Measurements from ENCODE around the gene NAALAD2.
"Not testable (repeated sequence)": the region's sequence is repeated elsewhere in the genome, so short reads cannot be mapped to it uniquely, and the experiment has no call there.

Gene NAALAD2

GRCh38 chr11:90134478-90135003 is at the start of gene NAALAD2:
TSS of gene NAALAD2 (plus strand) at chr11:90134663. CDS start at chr11:90134759, 96 bp downstream.
- in situ Hi-C loops (cut with HindIII; ENCODE audit: low pct_unique_long_range_greater_than_20kb, low sequenced_read_pairs), result no loop called here
- TF ChIP-seq JUND (IDR thresholded peaks at IDR 0.05; ENCODE audit: low read depth), result no peak
- DNase-seq (ENCODE audit: low read depth in 1 of 2, low spot score in 1 of 2), result no peak

GRCh38 chr11:90085650-90086049 is 48.8 kb upstream of the NAALAD2 start, which contains the start of gene UBTFL1:
TSS of gene UBTFL1 (plus strand) at chr11:90085950. CDS start at chr11:90085950, 0 bp downstream.
- in situ Hi-C loops (cut with HindIII; ENCODE audit: low pct_unique_long_range_greater_than_20kb, low sequenced_read_pairs), result not testable (repeated sequence)

GRCh38 chr11:90088731-90089130 is 45.7 kb upstream of the NAALAD2 start:
- DNase-seq (ENCODE audit: low read depth in 1 of 2, low spot score in 1 of 2); in situ Hi-C loops (cut with HindIII; ENCODE audit: low pct_unique_long_range_greater_than_20kb, low sequenced_read_pairs): not testable (repeated sequence)

More at GRCh38 chr11:90085650-90086049, 48.8 kb upstream of the NAALAD2 start, which contains the start of gene UBTFL1:
- DNase-seq (ENCODE audit: low read depth in 1 of 2, low spot score in 1 of 2), result not testable (repeated sequence)

GRCh38 chr11:90095230-90095924 is 39.1 kb upstream of the NAALAD2 start:
- DNase-seq (ENCODE audit: low read depth in 1 of 2, low spot score in 1 of 2); in situ Hi-C loops (cut with HindIII; ENCODE audit: low pct_unique_long_range_greater_than_20kb, low sequenced_read_pairs): not testable (repeated sequence)

- DNase-seq (ENCODE audit: low read depth in 1 of 2, low spot score in 1 of 2); in situ Hi-C loops (cut with HindIII; ENCODE audit: low pct_unique_long_range_greater_than_20kb, low sequenced_read_pairs): not testable (repeated sequence)
Measured at GRCh38 chr11:90098261-90098660, 36.2 kb upstream of the NAALAD2 start.

- in situ Hi-C loops (cut with HindIII; ENCODE audit: low pct_unique_long_range_greater_than_20kb, low sequenced_read_pairs), result no loop called here
- DNase-seq (ENCODE audit: low read depth in 1 of 2, low spot score in 1 of 2), result no peak
- no peak for TF ChIP-seq JUND (IDR thresholded peaks at IDR 0.05; ENCODE audit: low read depth)
Measured at GRCh38 chr11:90100431-90100830, 34.0 kb upstream of the NAALAD2 start.

- peak in 1 of 2 experiments; percentile 35 for DNase-seq (ENCODE audit: low read depth in 1 of 2, low spot score in 1 of 2)
- in situ Hi-C loops (cut with HindIII; ENCODE audit: low pct_unique_long_range_greater_than_20kb, low sequenced_read_pairs), result no loop called here
- no peak for TF ChIP-seq JUND (IDR thresholded peaks at IDR 0.05; ENCODE audit: low read depth)
Measured at GRCh38 chr11:90113541-90113940, 20.9 kb upstream of the NAALAD2 start.

GRCh38 chr11:90120191-90120590 is 14.3 kb upstream of the NAALAD2 start:
- in situ Hi-C loops (cut with HindIII; ENCODE audit: low pct_unique_long_range_greater_than_20kb, low sequenced_read_pairs), result no loop called here
- TF ChIP-seq JUND (IDR thresholded peaks at IDR 0.05; ENCODE audit: low read depth), result no peak
- no peak for DNase-seq (ENCODE audit: low read depth in 1 of 2, low spot score in 1 of 2)

GRCh38 chr11:90124371-90124770 is 10.1 kb upstream of the NAALAD2 start:
- no peak for DNase-seq (ENCODE audit: low read depth in 1 of 2, low spot score in 1 of 2)
- in situ Hi-C loops (cut with HindIII; ENCODE audit: low pct_unique_long_range_greater_than_20kb, low sequenced_read_pairs), result no loop called here
- TF ChIP-seq JUND (IDR thresholded peaks at IDR 0.05; ENCODE audit: low read depth), result no peak

GRCh38 chr11:90124946-90125345 is 9.5 kb upstream of the NAALAD2 start:
- in situ Hi-C loops (cut with HindIII; ENCODE audit: low pct_unique_long_range_greater_than_20kb, low sequenced_read_pairs), result no loop called here
- no peak for TF ChIP-seq JUND (IDR thresholded peaks at IDR 0.05; ENCODE audit: low read depth)
- no peak for DNase-seq (ENCODE audit: low read depth in 1 of 2, low spot score in 1 of 2)

- in situ Hi-C loops (cut with HindIII; ENCODE audit: low pct_unique_long_range_greater_than_20kb, low sequenced_read_pairs), result no loop called here
- TF ChIP-seq JUND (IDR thresholded peaks at IDR 0.05; ENCODE audit: low read depth), result no peak
- DNase-seq (ENCODE audit: low read depth in 1 of 2, low spot score in 1 of 2), result no peak
Measured at GRCh38 chr11:90133560-90134477, 644 bp upstream of the NAALAD2 start.

GRCh38 chr11:90135016-90135415 is 553 bp downstream of the NAALAD2 start:
- DNase-seq (ENCODE audit: low read depth in 1 of 2, low spot score in 1 of 2), result no peak
- no peak for TF ChIP-seq JUND (IDR thresholded peaks at IDR 0.05; ENCODE audit: low read depth)
- in situ Hi-C loops (cut with HindIII; ENCODE audit: low pct_unique_long_range_greater_than_20kb, low sequenced_read_pairs), result no loop called here

- peak in 1 of 2 experiments; percentile 24 for DNase-seq (ENCODE audit: low read depth in 1 of 2, low spot score in 1 of 2)
- no peak for TF ChIP-seq JUND (IDR thresholded peaks at IDR 0.05; ENCODE audit: low read depth)
- in situ Hi-C loops (cut with HindIII; ENCODE audit: low pct_unique_long_range_greater_than_20kb, low sequenced_read_pairs), result no loop called here
Measured at GRCh38 chr11:90148900-90149299, 14.4 kb downstream of the NAALAD2 start.

GRCh38 chr11:90166982-90167573 is 32.6 kb downstream of the NAALAD2 start:
- DNase-seq (ENCODE audit: low read depth in 1 of 2, low spot score in 1 of 2); in situ Hi-C loops (cut with HindIII; ENCODE audit: low pct_unique_long_range_greater_than_20kb, low sequenced_read_pairs): not testable (repeated sequence)

- DNase-seq (ENCODE audit: low read depth in 1 of 2, low spot score in 1 of 2); in situ Hi-C loops (cut with HindIII; ENCODE audit: low pct_unique_long_range_greater_than_20kb, low sequenced_read_pairs): not testable (repeated sequence)
Measured at GRCh38 chr11:90167704-90168103, 33.2 kb downstream of the NAALAD2 start.

Measured in T47D (cell line).